ENCODE measurements around the gene METTL15.
"Not testable (repeated sequence)": the region's sequence is repeated elsewhere in the genome, so short reads cannot be mapped to it uniquely, and the experiment has no call there.

Gene METTL15

DNA sequence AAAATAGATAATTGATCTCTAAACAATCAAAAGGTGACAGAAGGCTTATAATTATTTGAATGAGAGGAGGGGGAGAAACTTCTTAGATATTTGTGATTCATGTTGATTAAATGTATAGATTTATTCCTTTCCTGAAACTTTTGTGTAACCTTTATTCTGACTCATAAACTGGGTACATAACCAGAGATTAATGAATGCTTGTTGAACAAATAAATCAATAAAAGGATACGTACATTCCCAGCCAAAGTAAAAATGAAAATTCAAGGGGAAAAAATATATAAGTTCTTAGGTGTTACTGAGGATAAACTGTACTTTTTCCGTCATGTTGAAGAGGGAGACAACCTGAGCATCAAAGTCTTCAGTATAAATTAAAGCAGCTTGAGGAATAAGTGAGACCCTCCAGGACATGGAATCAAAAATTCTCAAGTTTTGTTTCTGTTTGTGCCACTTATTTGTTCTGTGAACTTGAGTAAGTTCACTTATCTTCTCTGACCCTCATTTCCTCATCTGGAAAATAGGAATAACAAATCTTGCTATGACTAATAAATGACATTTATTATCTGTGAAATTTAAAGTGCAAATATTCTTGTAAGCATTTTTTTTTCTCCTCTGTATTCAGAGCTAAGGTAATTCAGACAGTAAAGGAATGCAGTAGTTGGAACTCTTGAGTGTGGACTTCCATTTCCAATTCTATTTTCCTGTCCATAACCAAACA is 195.4 kb downstream of the METTL15 start:
- no peaks in the 10 kb centered on the region for H3K9me3 ChIP-seq (ENCODE audit: low read length)
- no peak overlapping the region for H3K4me3 ChIP-seq (ENCODE audit: low read depth in 1 of 2, low read length in 2 of 2)
- H3K36me3 ChIP-seq (ENCODE audit: insufficient read depth, low read length), result no peaks in the 10 kb centered on the region
- H3K9ac ChIP-seq (ENCODE audit: low read length), result no peak overlapping the region
- H3K27ac ChIP-seq (ENCODE audit: low read depth, low read length), result no peak overlapping the region
- H3K27me3 ChIP-seq (ENCODE audit: control insufficient read depth in 1 of 2, insufficient read depth in 2 of 2, low read length in 2 of 2), result no peaks in the 10 kb centered on the region
- H3K4me1 ChIP-seq (ENCODE audit: insufficient read depth, low read length), result no peaks in the 10 kb centered on the region

DNA sequence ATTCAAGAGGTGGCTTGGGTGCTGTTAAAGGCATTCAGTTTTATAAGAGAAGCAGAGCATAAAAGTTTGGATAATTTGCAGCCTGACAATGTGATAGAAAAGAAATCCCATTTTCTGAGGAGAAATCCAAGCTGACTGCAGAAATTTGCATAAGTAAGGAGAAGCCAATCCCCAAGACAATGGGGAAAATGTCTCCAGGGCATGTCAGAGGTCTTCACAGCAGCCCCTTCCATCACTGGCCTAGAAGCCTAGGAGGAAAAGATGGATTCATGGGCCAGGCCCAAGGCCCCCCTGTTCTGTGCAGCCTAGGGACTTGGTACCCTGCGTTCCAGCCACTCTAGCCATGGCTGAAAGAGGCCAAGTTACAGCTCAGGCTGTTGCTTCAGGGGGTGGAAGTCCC is 207.3 kb downstream of the METTL15 start:
- Histone ChIP-seq H3K4me1 (ENCODE audit: insufficient read depth, low read length) (no peaks in the 10 kb centered on the region), H3K27ac (ENCODE audit: low read depth, low read length) (no peak overlapping the region), H3K4me3 (ENCODE audit: low read depth in 1 of 2, low read length in 2 of 2) (no peak overlapping the region), H3K9ac (ENCODE audit: low read length) (no peak overlapping the region), H3K9me3 (ENCODE audit: low read length) (no peaks in the 10 kb centered on the region), H3K27me3 (ENCODE audit: control insufficient read depth in 1 of 2, insufficient read depth in 2 of 2, low read length in 2 of 2) (no peaks in the 10 kb centered on the region), H3K36me3 (ENCODE audit: insufficient read depth, low read length) (peaks cover 4% of the 10 kb centered on the region)

DNA sequence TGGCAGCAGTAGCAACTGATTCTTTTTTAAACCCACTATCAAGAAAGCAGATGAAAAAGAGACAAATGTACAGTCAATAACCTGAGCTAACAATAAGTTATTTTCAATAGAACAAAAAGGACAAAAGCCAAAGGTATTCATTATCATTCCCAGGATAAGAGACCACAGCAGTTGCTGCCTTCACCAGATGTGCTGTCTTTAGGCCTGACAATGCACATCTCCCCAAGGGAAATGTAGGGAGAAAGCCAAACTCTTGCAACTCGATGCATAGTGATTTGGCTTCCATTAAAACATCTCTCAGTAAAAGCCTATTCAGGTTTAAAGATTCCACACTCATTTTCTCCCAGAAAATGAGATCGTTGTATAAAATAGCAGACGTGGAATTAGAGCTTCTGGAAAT is 210.7 kb downstream of the METTL15 start:
- Histone ChIP-seq H3K9ac (ENCODE audit: low read length) (no peak overlapping the region), H3K27me3 (ENCODE audit: control insufficient read depth in 1 of 2, insufficient read depth in 2 of 2, low read length in 2 of 2) (no peaks in the 10 kb centered on the region), H3K27ac (ENCODE audit: low read depth, low read length) (no peak overlapping the region), H3K4me3 (ENCODE audit: low read depth in 1 of 2, low read length in 2 of 2) (no peak overlapping the region), H3K36me3 (ENCODE audit: insufficient read depth, low read length) (peaks cover 4% of the 10 kb centered on the region), H3K9me3 (ENCODE audit: low read length) (no peaks in the 10 kb centered on the region), H3K4me1 (ENCODE audit: insufficient read depth, low read length) (no peaks in the 10 kb centered on the region)

- no peaks in the 10 kb centered on the region for H3K27me3 ChIP-seq (ENCODE audit: control insufficient read depth in 1 of 2, insufficient read depth in 2 of 2, low read length in 2 of 2)
- H3K9me3 ChIP-seq (ENCODE audit: low read length), result no peaks in the 10 kb centered on the region
- no peaks in the 10 kb centered on the region for H3K36me3 ChIP-seq (ENCODE audit: insufficient read depth, low read length)
- no peak overlapping the region for H3K27ac ChIP-seq (ENCODE audit: low read depth, low read length)
- H3K4me3 ChIP-seq (ENCODE audit: low read depth in 1 of 2, low read length in 2 of 2), result no peak overlapping the region
- H3K4me1 ChIP-seq (ENCODE audit: insufficient read depth, low read length), result no peaks in the 10 kb centered on the region
- no peak overlapping the region for H3K9ac ChIP-seq (ENCODE audit: low read length)
Observed at GRCh38 chr11:28323621-28324020, 215.4 kb downstream of the METTL15 start.

- not testable (repeated sequence) for H3K27ac ChIP-seq (ENCODE audit: low read depth, low read length); H3K4me1 ChIP-seq (ENCODE audit: insufficient read depth, low read length); H3K9me3 ChIP-seq (ENCODE audit: low read length); H3K4me3 ChIP-seq (ENCODE audit: low read depth in 1 of 2, low read length in 2 of 2); H3K27me3 ChIP-seq (ENCODE audit: control insufficient read depth in 1 of 2, insufficient read depth in 2 of 2, low read length in 2 of 2); H3K36me3 ChIP-seq (ENCODE audit: insufficient read depth, low read length); H3K9ac ChIP-seq (ENCODE audit: low read length)
Observed at GRCh38 chr11:28332393-28332792, 224.2 kb downstream of the METTL15 start.

DNA sequence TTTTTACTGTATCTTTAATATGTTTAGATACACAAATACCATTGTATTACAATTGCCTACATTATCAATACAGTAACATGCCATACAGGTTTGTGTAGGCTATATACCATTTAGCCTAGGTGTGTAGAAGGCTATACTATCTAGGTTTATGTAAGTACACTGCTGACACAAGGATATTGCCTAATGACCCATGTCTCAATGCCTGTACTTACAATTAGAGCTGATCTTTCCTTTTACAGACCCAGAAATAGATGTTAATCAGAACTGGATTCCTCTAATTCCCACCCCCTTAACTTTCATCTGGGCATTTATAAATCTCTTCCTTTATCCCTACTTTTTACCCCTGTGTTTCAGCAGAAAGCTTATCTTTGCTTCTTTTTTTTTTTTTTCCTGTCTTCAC is 229.5 kb downstream of the METTL15 start:
- Histone ChIP-seq H3K27me3 (ENCODE audit: control insufficient read depth in 1 of 2, insufficient read depth in 2 of 2, low read length in 2 of 2) (no peaks in the 10 kb centered on the region), H3K9me3 (ENCODE audit: low read length) (no peaks in the 10 kb centered on the region), H3K9ac (ENCODE audit: low read length) (no peak overlapping the region), H3K4me3 (ENCODE audit: low read depth in 1 of 2, low read length in 2 of 2) (no peak overlapping the region), H3K27ac (ENCODE audit: low read depth, low read length) (no peak overlapping the region), H3K36me3 (ENCODE audit: insufficient read depth, low read length) (no peaks in the 10 kb centered on the region), H3K4me1 (ENCODE audit: insufficient read depth, low read length) (peaks cover under 1% of the 10 kb centered on the region)

- Histone ChIP-seq H3K4me1 (ENCODE audit: insufficient read depth, low read length) (peaks cover 6% of the 10 kb centered on the region), H3K27me3 (ENCODE audit: control insufficient read depth in 1 of 2, insufficient read depth in 2 of 2, low read length in 2 of 2) (no peaks in the 10 kb centered on the region), H3K27ac (ENCODE audit: low read depth, low read length) (no peak overlapping the region), H3K9ac (ENCODE audit: low read length) (no peak overlapping the region), H3K36me3 (ENCODE audit: insufficient read depth, low read length) (no peaks in the 10 kb centered on the region), H3K4me3 (ENCODE audit: low read depth in 1 of 2, low read length in 2 of 2) (no peak overlapping the region), H3K9me3 (ENCODE audit: low read length) (no peaks in the 10 kb centered on the region)
Observed at GRCh38 chr11:28338371-28338770, 230.2 kb downstream of the METTL15 start.

GRCh38 chr11:28339488-28339887 is 231.3 kb downstream of the METTL15 start:
- Histone ChIP-seq H3K4me1 (ENCODE audit: insufficient read depth, low read length) (peaks cover 16% of the 10 kb centered on the region), H3K9ac (ENCODE audit: low read length) (no peak overlapping the region), H3K4me3 (ENCODE audit: low read depth in 1 of 2, low read length in 2 of 2) (no peak overlapping the region), H3K27me3 (ENCODE audit: control insufficient read depth in 1 of 2, insufficient read depth in 2 of 2, low read length in 2 of 2) (no peaks in the 10 kb centered on the region), H3K27ac (ENCODE audit: low read depth, low read length) (no peak overlapping the region), H3K36me3 (ENCODE audit: insufficient read depth, low read length) (no peaks in the 10 kb centered on the region), H3K9me3 (ENCODE audit: low read length) (no peaks in the 10 kb centered on the region)

DNA sequence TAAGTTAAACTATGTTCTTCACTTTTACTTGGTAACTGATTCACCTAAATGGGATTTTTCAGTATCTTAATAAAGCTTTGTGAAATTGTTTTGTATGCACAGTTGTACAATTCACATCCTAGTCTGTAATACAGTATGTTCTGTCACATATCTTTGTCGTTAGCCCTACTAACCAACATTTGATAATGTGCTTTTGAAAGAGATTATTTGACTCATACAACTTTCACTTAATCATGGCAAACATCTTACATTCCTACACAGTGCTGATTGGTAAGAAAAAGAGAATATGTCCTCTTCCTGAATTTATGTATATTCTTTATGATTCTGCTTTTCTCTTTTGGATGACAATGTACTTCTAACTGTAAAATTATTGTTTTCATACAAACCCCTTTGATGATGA is 234.5 kb downstream of the METTL15 start:
- Histone ChIP-seq H3K9me3 (ENCODE audit: low read length) (no peaks in the 10 kb centered on the region), H3K27ac (ENCODE audit: low read depth, low read length) (no peak overlapping the region), H3K4me1 (ENCODE audit: insufficient read depth, low read length) (peaks cover 16% of the 10 kb centered on the region), H3K4me3 (ENCODE audit: low read depth in 1 of 2, low read length in 2 of 2) (no peak overlapping the region), H3K36me3 (ENCODE audit: insufficient read depth, low read length) (no peaks in the 10 kb centered on the region), H3K9ac (ENCODE audit: low read length) (no peak overlapping the region), H3K27me3 (ENCODE audit: control insufficient read depth in 1 of 2, insufficient read depth in 2 of 2, low read length in 2 of 2) (no peaks in the 10 kb centered on the region)

DNA sequence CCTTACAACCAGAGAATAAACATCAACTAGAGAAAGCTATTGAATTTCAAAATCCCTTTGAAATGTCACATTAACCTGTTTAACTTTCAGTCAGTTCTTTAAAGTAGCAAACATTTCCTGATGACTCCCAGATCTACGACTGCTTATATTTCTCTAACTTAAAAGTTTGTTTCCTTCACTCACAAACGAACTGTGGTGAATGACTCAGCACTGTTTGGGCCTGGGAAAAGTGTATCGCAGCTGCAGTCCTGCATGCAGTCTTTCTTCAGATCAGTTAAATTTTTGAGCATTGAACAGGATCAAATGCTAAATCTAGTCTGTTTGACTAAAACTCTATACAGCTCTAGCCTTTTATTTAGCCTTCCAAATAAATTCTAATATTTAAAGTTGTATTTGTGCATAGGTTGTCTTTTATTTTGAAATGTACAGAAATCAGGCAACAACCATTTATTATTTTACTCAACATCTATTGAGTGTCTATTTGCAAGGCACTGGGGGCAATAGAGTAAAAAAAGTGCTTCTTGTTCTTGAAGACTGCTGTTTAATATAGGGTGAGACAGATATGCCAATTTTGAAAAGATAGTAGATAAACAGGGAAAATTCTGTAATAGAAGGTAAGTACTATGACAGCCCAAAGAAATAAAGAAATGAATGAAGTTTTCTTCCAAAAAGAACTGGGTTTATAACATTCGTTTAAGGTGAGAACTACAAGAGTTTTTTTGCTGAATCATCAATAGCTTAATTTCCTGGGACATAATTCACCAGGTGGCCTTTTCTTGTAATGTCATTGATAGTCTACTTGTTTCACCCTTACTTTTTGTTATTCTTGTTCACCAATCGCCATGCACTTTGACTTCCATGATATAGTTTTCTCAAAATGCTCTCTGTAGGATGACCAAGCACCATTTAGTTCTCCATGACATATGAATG is 235.4 kb downstream of the METTL15 start:
- Histone ChIP-seq H3K4me1 (ENCODE audit: insufficient read depth, low read length) (peaks cover 16% of the 10 kb centered on the region), H3K9ac (ENCODE audit: low read length) (no peak overlapping the region), H3K4me3 (ENCODE audit: low read depth in 1 of 2, low read length in 2 of 2) (no peak overlapping the region), H3K27me3 (ENCODE audit: control insufficient read depth in 1 of 2, insufficient read depth in 2 of 2, low read length in 2 of 2) (no peaks in the 10 kb centered on the region), H3K27ac (ENCODE audit: low read depth, low read length) (no peak overlapping the region), H3K36me3 (ENCODE audit: insufficient read depth, low read length) (no peaks in the 10 kb centered on the region), H3K9me3 (ENCODE audit: low read length) (no peaks in the 10 kb centered on the region)

DNA sequence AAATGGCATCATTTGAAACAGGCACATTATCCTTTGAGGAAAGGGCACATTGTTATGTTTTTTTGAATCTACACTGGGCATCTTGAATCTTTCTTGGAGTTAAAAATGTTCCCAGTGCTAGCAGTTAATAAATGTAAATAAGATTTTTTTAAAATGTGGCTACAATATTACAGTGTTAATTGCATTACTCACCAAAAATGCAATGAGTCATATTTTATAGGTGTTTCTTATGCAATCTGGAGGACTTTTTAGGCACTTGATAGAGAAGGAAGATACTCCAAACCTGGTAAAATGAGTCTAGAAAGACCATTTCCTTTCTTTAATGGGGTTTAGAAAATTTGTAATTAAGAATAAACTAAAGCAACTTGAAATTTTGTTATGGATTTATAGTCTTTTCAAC is 238.0 kb downstream of the METTL15 start:
- Histone ChIP-seq H3K9me3 (ENCODE audit: low read length) (no peaks in the 10 kb centered on the region), H3K36me3 (ENCODE audit: insufficient read depth, low read length) (no peaks in the 10 kb centered on the region), H3K27me3 (ENCODE audit: control insufficient read depth in 1 of 2, insufficient read depth in 2 of 2, low read length in 2 of 2) (no peaks in the 10 kb centered on the region), H3K4me3 (ENCODE audit: low read depth in 1 of 2, low read length in 2 of 2) (no peak overlapping the region), H3K4me1 (ENCODE audit: insufficient read depth, low read length) (peaks cover 16% of the 10 kb centered on the region), H3K27ac (ENCODE audit: low read depth, low read length) (no peak overlapping the region), H3K9ac (ENCODE audit: low read length) (no peak overlapping the region)
